K562 (cell line): ENCODE data around the gene CAMK2G. TPM values are rescaled to one million over a fixed set of nuclear protein-coding genes. Genes with fewer than 3 reads are reported as not detected.

Source experiments
- ARID3B ChIP-seq: fragments of 250-450 bp; sonication (Bioruptor Pico); IDR thresholded peaks from 2 replicates; pipeline ENCODE4 v1.4.0; 2020; ENCODE audit warnings: borderline replicate concordance
- CBFB ChIP-seq: sonication (generic); formaldehyde crosslinking; IDR thresholded peaks from 2 replicates; pipeline ENCODE4 v1.4.0; 2020; ENCODE audit warnings: mild to moderate bottlenecking, missing genetic modification reagents
- ESRRB ChIP-seq: fragments of 250-450 bp; sonication (Bioruptor Pico); IDR thresholded peaks from 2 replicates; pipeline ENCODE4 v1.5.0; 2020; ENCODE audit warnings: mild to moderate bottlenecking, moderate library complexity, borderline replicate concordance
- ETV1 ChIP-seq: fragments of 450-650 bp; conservative IDR thresholded peaks from 2 replicates; pipeline ENCODE4 v1.6.1; 2016; ENCODE audit warnings: missing genetic modification characterization, control low read depth, low read depth, missing compliant biosample characterization
- HNRNPH1 ChIP-seq: fragments of 200-400 bp; formaldehyde crosslinking; optimal IDR thresholded peaks from 2 replicates; pipeline ENCODE3; 2017; ENCODE audit warnings: low read depth, mild to moderate bottlenecking, low read length, moderate library complexity
- KAT7 ChIP-seq: sonication (generic); formaldehyde crosslinking; IDR thresholded peaks from 2 replicates; pipeline ENCODE4 v1.8.0; 2022; ENCODE audit warnings: missing genetic modification reagents, mild to moderate bottlenecking, borderline replicate concordance
- NEUROD1 ChIP-seq: fragments of 150-350 bp; IDR thresholded peaks from 2 replicates; pipeline ENCODE4 v1.6.1; 2014; ENCODE audit warnings: borderline replicate concordance, low read length, low read depth; ENCODE audit not compliant: partially characterized antibody
- PHB ChIP-seq: fragments of 250-450 bp; sonication (Bioruptor Pico); IDR thresholded peaks from 2 replicates; pipeline ENCODE4 v1.5.0; 2021
- PRDM10 ChIP-seq: fragments of 450-650 bp; IDR thresholded peaks from 2 replicates; pipeline ENCODE4 v1.6.1; 2018; ENCODE audit not compliant: partially characterized antibody
- PYGO2 ChIP-seq: fragments of 450-650 bp; IDR thresholded peaks from 2 replicates; pipeline ENCODE4 v1.6.1; 2016; ENCODE audit warnings: mild to moderate bottlenecking, missing genetic modification characterization, moderate library complexity, missing compliant biosample characterization
- SP2 ChIP-seq: IDR thresholded peaks from 2 replicates; pipeline ENCODE4 v1.6.1; 2011; ENCODE audit warnings: mild to moderate bottlenecking, low read depth, low read length, moderate library complexity; ENCODE audit not compliant: poor library complexity, severe bottlenecking; ENCODE audit errors: extremely low read depth
- TRIM24 ChIP-seq, 2 experiments: fragments of 450-650 bp; IDR thresholded peaks; 2 replicates each; pipeline ENCODE4 v1.6.1; 2016
- ZNF311 ChIP-seq: fragments of 250-450 bp; sonication (Bioruptor Pico); IDR thresholded peaks from 2 replicates; pipeline ENCODE4 v1.4.0; 2020; ENCODE audit warnings: mild to moderate bottlenecking, moderate library complexity
- ZNF589 ChIP-seq: fragments of 200-800 bp; sonication (Bioruptor generic); IDR thresholded peaks from 2 replicates; pipeline ENCODE4 v1.6.1; 2016; ENCODE audit warnings: low read depth, missing genetic modification characterization, missing compliant biosample characterization
- ZNF76 ChIP-seq: fragments of 250-450 bp; sonication (Bioruptor Pico); IDR thresholded peaks from 2 replicates; pipeline ENCODE4 v1.4.0; 2020; ENCODE audit warnings: mild to moderate bottlenecking, moderate library complexity, borderline replicate concordance
- polyA plus RNA-seq, 8 experiments: library from polyadenylated mRNA; depleted of rRNA in 4 of 8; stranded (reverse) in 5 of 8; unstranded in 3 of 8; fragments of >200 nt; fragmentation: Nextera tagmentation in 2 of 8; fragmentation: Illumina TruSeq in 1 of 8; extraction: Ambion mirVana in 2 of 8; extraction: Trizol in 1 of 8; gene quantifications; 2 replicates each; pipeline versions ENCODE4 v1.2.1 to v1.2.3, GENCODE V29; 2011 to 2014; ENCODE audit warnings: inconsistent platforms in 1 of 8, missing spikeins in 1 of 8
- total RNA-seq, 7 experiments: library from RNA; depleted of rRNA in 6 of 7; stranded (reverse); fragments of >200 nt in 6 of 7; fragmentation: Illumina TruSeq in 2 of 7; extraction: Trizol in 2 of 7; gene quantifications; 2 replicates each; pipeline versions ENCODE4 v1.2.1 to v1.2.3, GENCODE V29; 2011 to 2021; ENCODE audit warnings: low replicate concordance in 1 of 7
- TF ChIP-seq, protein P1 (sequence below): fragments of 150-350 bp; conservative IDR thresholded peaks from 2 replicates; pipeline ENCODE4 v1.6.1; 2014; ENCODE audit warnings: low read length
- TF ChIP-seq, protein P2 (sequence below): fragments of 250-450 bp; sonication (Bioruptor Pico); IDR thresholded peaks from 2 replicates; pipeline ENCODE4 v1.4.0; 2020

Gene CAMK2G
- total and polyA plus RNA-seq, 9 of the 15 experiments (the other 6 are each of a cell fraction or from before 2014, with no cell fraction given) = 9.0 to 37.9 (median 32.6) TPM

- TF ChIP-seq, protein P1, sequence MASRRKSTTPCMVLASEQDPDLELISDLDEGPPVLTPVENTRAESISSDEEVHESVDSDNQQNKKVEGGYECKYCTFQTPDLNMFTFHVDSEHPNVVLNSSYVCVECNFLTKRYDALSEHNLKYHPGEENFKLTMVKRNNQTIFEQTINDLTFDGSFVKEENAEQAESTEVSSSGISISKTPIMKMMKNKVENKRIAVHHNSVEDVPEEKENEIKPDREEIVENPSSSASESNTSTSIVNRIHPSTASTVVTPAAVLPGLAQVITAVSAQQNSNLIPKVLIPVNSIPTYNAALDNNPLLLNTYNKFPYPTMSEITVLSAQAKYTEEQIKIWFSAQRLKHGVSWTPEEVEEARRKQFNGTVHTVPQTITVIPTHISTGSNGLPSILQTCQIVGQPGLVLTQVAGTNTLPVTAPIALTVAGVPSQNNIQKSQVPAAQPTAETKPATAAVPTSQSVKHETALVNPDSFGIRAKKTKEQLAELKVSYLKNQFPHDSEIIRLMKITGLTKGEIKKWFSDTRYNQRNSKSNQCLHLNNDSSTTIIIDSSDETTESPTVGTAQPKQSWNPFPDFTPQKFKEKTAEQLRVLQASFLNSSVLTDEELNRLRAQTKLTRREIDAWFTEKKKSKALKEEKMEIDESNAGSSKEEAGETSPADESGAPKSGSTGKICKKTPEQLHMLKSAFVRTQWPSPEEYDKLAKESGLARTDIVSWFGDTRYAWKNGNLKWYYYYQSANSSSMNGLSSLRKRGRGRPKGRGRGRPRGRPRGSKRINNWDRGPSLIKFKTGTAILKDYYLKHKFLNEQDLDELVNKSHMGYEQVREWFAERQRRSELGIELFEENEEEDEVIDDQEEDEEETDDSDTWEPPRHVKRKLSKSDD = no peak
- TF ChIP-seq SP2 = no peak
- no peak for TF ChIP-seq HNRNPH1
- no peak for TF ChIP-seq PHB (CRISPR knock-in tag)
- TF ChIP-seq ZNF589 (CRISPR knock-in tag) = no peak
- TF ChIP-seq PRDM10 = peak; percentile 62
- no peak for TF ChIP-seq ZNF76 (CRISPR knock-in tag)
- no peak for TF ChIP-seq PYGO2 (tag)
- no peak for TF ChIP-seq ESRRB (CRISPR knock-in tag)
- no peak for TF ChIP-seq ARID3B
- TF ChIP-seq, protein P2, sequence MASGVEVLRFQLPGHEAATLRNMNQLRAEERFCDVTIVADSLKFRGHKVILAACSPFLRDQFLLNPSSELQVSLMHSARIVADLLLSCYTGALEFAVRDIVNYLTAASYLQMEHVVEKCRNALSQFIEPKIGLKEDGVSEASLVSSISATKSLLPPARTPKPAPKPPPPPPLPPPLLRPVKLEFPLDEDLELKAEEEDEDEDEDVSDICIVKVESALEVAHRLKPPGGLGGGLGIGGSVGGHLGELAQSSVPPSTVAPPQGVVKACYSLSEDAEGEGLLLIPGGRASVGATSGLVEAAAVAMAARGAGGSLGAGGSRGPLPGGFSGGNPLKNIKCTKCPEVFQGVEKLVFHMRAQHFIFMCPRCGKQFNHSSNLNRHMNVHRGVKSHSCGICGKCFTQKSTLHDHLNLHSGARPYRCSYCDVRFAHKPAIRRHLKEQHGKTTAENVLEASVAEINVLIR (CRISPR knock-in tag) = peak; percentile 86
- TF ChIP-seq NEUROD1 = peak; percentile 71
- TF ChIP-seq KAT7 (CRISPR knock-in tag) = no peak
- no peak for TF ChIP-seq CBFB (CRISPR knock-in tag)
- peak; percentile 89 for TF ChIP-seq ETV1
- peak; percentile 59 to 69 for TF ChIP-seq TRIM24 (IDR thresholded peaks at IDR 0.05)
- no peak for TF ChIP-seq ZNF311 (CRISPR knock-in tag)
These were observed 5.2 kb upstream of the CAMK2G start (continued) for GRCh38 chr10:73879296-73880173.
